ENCODE results near the gene NINJ2. TPM values are rescaled to one million over a fixed set of nuclear protein-coding genes. Genes with fewer than 3 reads are reported as not detected.

The NINJ2 gene
- total RNA-seq, 1 donor from 2014 or later, result not detected

DNA sequence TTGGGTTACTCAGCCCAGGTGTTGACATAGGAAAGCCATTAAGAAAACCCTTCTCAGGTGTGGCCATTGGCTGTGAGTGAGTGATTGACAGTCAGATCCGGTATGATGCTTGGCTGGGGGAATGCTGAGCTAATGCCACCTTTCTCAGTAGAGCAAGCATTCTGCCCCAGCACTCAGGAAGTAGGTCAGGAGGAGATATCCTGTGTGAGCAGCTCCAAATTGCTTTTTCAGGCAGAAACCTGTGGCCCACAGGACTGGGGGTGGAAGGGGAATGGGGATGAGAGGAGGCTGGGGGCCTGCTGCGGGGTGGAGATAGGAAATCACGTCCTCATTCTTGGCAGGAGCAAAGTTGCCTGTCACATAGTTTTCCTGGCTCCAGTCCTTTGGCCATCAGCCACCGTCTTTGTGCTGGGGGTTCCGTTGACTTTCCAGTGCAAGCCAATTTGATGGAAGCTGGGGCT lies 55.7 kb downstream of the NINJ2 start:
- no peak for DNase-seq (ENCODE audit: low read depth)
- TF ChIP-seq, protein P1, sequence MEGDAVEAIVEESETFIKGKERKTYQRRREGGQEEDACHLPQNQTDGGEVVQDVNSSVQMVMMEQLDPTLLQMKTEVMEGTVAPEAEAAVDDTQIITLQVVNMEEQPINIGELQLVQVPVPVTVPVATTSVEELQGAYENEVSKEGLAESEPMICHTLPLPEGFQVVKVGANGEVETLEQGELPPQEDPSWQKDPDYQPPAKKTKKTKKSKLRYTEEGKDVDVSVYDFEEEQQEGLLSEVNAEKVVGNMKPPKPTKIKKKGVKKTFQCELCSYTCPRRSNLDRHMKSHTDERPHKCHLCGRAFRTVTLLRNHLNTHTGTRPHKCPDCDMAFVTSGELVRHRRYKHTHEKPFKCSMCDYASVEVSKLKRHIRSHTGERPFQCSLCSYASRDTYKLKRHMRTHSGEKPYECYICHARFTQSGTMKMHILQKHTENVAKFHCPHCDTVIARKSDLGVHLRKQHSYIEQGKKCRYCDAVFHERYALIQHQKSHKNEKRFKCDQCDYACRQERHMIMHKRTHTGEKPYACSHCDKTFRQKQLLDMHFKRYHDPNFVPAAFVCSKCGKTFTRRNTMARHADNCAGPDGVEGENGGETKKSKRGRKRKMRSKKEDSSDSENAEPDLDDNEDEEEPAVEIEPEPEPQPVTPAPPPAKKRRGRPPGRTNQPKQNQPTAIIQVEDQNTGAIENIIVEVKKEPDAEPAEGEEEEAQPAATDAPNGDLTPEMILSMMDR (conservative IDR thresholded peaks at IDR 0.05; ENCODE audit: low read depth, low read length), result no peak
- H3K4me3 ChIP-seq (ENCODE audit: low read depth, low read length), result no peak overlapping the region

DNA sequence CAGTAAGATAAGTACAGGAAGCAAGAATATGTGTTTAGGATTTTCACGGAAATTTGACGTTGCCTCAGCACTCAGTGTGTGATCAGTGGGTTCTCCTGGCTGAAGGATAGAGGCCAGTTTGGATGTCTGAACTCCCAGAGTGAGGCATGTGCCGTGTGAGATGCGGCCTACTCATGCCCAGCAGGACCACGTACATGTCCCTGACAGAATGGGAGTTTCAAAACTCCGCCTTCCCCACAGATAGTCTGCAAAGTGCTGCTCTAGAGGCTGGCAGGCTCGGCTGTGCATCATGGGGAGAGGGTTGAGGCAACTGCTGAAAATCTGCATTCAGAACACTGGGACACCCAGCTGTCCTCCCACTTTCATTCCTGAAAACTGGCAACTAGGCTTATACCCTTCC lies 58.3 kb downstream of the NINJ2 start:
- no peak overlapping the region for H3K4me3 ChIP-seq (ENCODE audit: low read depth, low read length)
- TF ChIP-seq, protein P1 (conservative IDR thresholded peaks at IDR 0.05; ENCODE audit: low read depth, low read length), result no peak
- no peak for DNase-seq (ENCODE audit: low read depth)

DNA sequence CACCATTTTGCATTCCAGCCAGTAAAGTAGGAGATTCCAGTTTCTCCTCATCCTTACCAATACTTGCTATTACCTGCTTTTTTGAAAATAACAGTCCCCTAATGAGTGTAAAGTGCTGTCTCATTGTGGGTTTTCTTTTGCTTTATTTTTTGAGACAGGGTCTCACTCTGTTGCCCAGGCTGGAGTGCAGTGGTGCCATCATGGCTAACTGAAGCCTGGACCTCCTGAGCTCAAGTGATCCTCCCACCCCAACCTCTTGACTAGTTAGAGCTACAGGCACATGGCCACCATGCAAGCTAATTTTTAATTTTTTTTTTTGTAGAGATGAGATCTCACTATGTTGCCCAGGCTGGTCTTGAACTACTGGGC lies 60.6 kb downstream of the NINJ2 start:
- TF ChIP-seq, protein P1 (conservative IDR thresholded peaks at IDR 0.05; ENCODE audit: low read depth, low read length), result no peak
- no peak for DNase-seq (ENCODE audit: low read depth)
- H3K4me3 ChIP-seq (ENCODE audit: low read depth, low read length), result no peak overlapping the region

DNA sequence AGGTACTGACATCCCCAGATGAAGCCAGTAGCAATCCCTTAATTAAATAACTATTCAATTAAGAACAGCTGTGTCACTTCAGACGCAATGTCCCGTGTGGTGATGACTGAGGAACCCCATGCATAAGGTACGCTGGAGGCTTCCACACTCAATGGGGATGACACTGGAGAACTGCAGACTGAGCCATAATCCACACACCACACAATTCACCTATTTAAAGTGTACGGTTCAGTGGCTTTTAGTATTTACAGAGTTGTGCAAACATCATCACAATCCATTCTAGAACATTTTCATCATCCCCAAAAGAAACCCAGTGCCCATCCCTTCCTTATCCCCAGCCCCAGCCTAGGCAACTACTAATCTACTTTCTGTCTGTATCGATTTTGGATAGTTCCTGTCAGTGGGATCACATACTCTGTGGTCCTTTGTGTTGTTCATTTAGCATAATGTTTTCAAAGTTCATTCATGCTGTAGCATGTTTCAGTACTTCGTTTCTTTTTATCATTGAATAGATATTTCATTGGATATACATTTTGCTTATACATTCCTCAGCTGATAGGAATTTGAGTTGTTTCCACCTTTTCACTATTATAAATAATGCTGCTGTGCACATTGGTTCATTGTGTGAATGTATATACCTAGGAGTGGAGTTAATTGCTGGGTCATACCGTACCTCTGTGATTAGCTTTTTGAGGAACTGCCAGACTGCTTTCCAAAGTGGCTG lies 61.1 kb downstream of the NINJ2 start:
- DNase-seq (ENCODE audit: low read depth), result no peak
- no peak overlapping the region for H3K4me3 ChIP-seq (ENCODE audit: low read depth, low read length)
- TF ChIP-seq, protein P1 (conservative IDR thresholded peaks at IDR 0.05; ENCODE audit: low read depth, low read length), result no peak

DNA sequence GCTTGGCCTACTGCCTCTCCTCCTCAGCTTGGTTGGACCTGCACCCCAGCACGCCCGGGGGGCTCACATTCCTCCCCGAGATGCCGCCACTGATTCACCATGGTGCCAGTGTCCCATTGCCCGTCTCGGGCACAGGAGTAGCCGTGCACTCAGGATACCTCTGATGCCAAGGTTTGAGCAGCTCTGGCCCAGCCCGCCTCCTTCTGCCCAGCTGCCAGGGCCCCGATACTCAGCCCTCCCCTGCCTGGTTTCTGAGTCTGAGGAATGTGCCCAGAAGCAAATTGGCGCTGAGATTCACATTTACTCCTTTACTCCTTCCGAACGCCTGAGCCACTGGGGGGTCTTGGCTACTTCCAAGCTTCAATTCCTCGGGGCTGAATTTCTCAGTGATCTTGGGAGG lies 63.5 kb downstream of the NINJ2 start:
- no peak overlapping the region for H3K4me3 ChIP-seq (ENCODE audit: low read depth, low read length)
- TF ChIP-seq, protein P1 (conservative IDR thresholded peaks at IDR 0.05; ENCODE audit: low read depth, low read length), result no peak
- no peak for DNase-seq (ENCODE audit: low read depth)

DNA sequence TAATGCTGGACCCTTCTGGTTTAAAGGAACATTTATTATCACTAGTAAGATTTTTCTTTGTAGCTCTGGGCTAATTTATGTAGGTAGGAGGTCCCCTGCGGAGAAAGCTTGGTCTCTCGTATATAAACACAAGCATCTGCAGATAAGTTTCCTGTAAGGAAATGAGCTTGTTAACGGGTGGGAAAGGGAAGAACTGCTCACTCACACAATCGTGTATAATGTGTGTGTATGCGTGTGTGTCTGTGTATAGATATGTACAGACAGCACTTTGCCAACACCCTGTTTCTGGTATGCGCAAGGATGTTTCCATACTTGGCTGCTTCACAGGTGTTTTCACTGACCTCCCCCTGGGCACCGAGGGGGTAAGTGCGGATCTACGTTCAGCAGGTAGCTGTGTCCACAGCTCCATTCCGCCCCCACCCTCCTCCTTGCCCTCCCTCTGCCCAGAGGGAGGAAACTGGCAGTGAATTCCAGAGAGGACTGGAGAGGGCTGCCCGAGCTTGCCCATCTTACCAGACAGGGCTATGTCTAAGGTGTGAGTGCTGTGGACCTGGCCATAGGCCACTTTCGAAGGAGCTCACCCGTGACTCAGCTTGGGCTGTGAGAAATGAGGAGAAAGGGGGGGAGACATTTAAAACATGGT lies 65.2 kb downstream of the NINJ2 start:
- H3K4me3 ChIP-seq (ENCODE audit: low read depth, low read length), result no peak overlapping the region
- DNase-seq (ENCODE audit: low read depth), result no peak
- TF ChIP-seq, protein P1 (conservative IDR thresholded peaks at IDR 0.05; ENCODE audit: low read depth, low read length), result peak; percentile 30

All from epithelial cell of proximal tubule (primary cell).